ENCODE measurements around the gene VTN. TPM values are rescaled to one million over a fixed set of nuclear protein-coding genes. Genes with fewer than 3 reads are reported as not detected.

VTN gene
- total and polyA plus RNA-seq, 2 experiments from 2014 or later, result 4.3 to 5.6 TPM

DNA sequence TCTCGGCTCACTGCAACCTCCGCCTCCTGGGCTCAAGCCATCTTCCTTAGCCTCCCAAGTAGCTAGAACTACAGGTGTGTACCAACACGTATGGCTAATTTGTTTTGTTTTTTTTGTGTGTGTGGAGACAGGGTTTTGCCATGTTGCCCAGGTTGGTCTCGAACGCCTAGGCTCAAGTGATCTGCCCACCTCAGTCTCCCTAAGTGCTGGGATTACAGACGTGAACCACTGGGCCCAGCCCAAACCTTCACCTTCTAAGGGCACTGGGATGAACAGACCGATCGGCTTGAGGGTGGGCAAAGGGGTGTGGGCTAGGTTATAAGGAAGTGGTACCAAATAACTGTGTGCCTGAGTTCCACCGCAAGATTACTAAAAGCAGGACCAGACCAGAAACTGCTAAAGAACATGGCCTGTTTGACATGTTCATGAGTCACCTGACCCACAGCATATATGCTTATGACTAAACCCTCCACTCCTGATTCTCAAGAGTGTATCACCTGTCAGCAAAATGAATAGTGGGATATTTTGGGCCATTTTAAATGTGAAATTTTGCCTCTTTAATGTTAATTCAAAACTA, 43.0 kb downstream of the VTN start:
- DNase-seq (ENCODE audit: low read depth in 1 of 2, low spot score in 1 of 2), result no peak
- H3K27ac ChIP-seq, result no peak overlapping the region

DNA sequence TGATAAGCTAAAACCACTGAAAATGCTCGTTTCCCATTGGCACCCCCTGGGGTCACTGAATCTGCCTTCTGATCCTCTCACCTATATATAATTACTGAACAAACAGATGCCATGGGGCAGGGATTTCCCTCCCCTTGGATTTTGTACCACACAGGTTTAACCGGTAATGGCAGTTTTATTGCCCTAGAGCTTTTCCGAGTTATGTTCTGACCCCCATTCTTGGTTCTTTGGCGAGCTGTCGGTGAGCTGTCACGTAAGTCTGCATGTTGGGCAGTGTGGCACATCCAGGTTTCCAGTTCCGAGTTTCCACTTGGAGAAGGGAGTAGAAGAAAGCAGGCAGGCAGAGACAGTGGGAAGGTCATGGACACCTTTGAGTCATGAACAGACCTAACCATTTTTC, 44.0 kb downstream of the VTN start:
- Histone ChIP-seq H3K27ac (no peak overlapping the region), H3K27me3 (no peaks in the 10 kb centered on the region), H3K36me3 (peaks cover 13% of the 10 kb centered on the region), H3K9me3 (ENCODE audit: low read depth) (no peaks in the 10 kb centered on the region), H3K4me3 (no peak overlapping the region), H3K4me1 (ENCODE audit: low read depth) (no peaks in the 10 kb centered on the region)
- DNase-seq (ENCODE audit: low read depth in 1 of 2, low spot score in 1 of 2), result no peak
- TF ChIP-seq, protein P1, sequence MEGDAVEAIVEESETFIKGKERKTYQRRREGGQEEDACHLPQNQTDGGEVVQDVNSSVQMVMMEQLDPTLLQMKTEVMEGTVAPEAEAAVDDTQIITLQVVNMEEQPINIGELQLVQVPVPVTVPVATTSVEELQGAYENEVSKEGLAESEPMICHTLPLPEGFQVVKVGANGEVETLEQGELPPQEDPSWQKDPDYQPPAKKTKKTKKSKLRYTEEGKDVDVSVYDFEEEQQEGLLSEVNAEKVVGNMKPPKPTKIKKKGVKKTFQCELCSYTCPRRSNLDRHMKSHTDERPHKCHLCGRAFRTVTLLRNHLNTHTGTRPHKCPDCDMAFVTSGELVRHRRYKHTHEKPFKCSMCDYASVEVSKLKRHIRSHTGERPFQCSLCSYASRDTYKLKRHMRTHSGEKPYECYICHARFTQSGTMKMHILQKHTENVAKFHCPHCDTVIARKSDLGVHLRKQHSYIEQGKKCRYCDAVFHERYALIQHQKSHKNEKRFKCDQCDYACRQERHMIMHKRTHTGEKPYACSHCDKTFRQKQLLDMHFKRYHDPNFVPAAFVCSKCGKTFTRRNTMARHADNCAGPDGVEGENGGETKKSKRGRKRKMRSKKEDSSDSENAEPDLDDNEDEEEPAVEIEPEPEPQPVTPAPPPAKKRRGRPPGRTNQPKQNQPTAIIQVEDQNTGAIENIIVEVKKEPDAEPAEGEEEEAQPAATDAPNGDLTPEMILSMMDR (IDR thresholded peaks at IDR 0.05; ENCODE audit: low read depth, low read length), result no peak

More for the DNA sequence above, 43.0 kb downstream of the VTN start:
- Histone ChIP-seq H3K36me3 (peaks cover 13% of the 10 kb centered on the region), H3K9me3 (ENCODE audit: low read depth) (no peaks in the 10 kb centered on the region), H3K4me1 (ENCODE audit: low read depth) (no peaks in the 10 kb centered on the region), H3K27me3 (no peaks in the 10 kb centered on the region), H3K4me3 (no peak overlapping the region)
- TF ChIP-seq, protein P1 (IDR thresholded peaks at IDR 0.05; ENCODE audit: low read depth, low read length), result no peak

DNA sequence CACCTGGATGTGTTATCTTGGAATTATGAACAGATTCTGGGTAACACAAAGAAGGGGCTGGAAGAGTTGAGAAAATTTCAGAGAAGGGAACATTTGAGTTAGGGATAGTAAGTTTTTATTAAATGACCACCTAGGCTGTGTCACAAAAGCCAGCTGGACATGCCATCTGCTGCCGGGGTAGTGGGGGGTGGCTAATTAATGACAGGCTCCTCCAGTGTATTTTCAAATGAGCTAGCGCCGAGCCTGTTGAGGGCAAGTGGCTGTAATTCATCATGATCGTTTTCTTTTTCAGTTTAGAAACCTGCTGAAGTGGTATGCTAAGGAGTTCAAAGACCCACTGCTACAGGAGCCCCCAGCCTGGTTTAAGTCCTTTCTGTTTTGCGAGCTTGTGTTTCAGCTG, 44.9 kb downstream of the VTN start:
- H3K4me3 ChIP-seq, result no peak overlapping the region
- DNase-seq (ENCODE audit: low read depth in 1 of 2, low spot score in 1 of 2), result no peak
- H3K4me1 ChIP-seq (ENCODE audit: low read depth), result peaks cover 3% of the 10 kb centered on the region
- no peaks in the 10 kb centered on the region for H3K9me3 ChIP-seq (ENCODE audit: low read depth)
- H3K27me3 ChIP-seq, result no peaks in the 10 kb centered on the region
- H3K27ac ChIP-seq, result no peak overlapping the region
- TF ChIP-seq, protein P1 (IDR thresholded peaks at IDR 0.05; ENCODE audit: low read depth, low read length), result no peak
- H3K36me3 ChIP-seq, result peaks cover 13% of the 10 kb centered on the region

DNA sequence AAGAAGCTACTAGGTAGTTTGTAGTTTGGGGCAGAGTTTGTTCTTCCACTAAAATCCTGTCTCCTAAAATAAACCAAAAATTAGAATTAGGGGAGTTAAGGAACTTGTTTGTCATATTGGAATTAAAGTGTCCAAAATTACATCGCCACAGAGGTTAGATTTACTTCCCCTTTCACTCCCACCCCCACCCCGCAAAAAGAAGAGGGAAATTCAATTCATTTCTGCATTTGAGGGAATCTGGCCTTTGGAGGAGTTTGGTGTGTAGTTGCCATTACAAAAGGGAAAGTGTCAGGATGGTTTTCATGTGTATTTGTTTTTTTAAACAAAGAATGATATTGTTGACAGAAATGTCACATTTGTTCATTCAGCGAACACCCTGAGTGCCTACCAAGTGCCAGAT, 45.3 kb downstream of the VTN start:
- Histone ChIP-seq H3K4me1 (ENCODE audit: low read depth) (peaks cover 7% of the 10 kb centered on the region), H3K9me3 (ENCODE audit: low read depth) (no peaks in the 10 kb centered on the region), H3K27ac (no peak overlapping the region), H3K36me3 (peaks cover 13% of the 10 kb centered on the region), H3K4me3 (no peak overlapping the region), H3K27me3 (no peaks in the 10 kb centered on the region)
- DNase-seq (ENCODE audit: low read depth in 1 of 2, low spot score in 1 of 2), result no peak
- TF ChIP-seq, protein P1 (IDR thresholded peaks at IDR 0.05; ENCODE audit: low read depth, low read length), result no peak

DNA sequence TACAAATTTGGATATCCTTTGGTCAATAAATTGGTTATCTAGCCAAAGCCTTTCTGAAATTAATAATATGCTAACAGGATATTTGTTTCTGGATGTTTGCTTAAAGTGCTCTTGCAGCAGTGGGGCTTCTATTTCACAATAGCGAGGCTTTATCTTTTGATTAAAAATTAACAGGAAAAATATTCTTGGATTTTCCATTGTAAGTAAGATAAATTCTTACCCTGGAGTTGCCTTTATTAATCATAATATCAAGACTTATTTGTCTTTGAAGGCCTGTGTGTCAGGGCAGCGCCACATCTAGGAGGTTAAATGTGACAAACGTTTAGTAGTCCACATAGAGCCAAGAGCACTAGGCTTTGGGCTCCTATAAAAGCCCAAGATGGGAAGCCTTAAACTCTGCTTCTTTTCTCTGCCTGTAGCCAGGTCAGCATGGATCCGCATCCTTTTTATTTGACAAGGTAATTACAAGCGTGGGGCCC, 45.8 kb downstream of the VTN start:
- Histone ChIP-seq H3K27ac (no peak overlapping the region), H3K9me3 (ENCODE audit: low read depth) (no peaks in the 10 kb centered on the region), H3K4me1 (ENCODE audit: low read depth) (peaks cover 9% of the 10 kb centered on the region), H3K36me3 (peaks cover 13% of the 10 kb centered on the region), H3K4me3 (no peak overlapping the region), H3K27me3 (no peaks in the 10 kb centered on the region)
- TF ChIP-seq, protein P1 (IDR thresholded peaks at IDR 0.05; ENCODE audit: low read depth, low read length), result no peak
- DNase-seq (ENCODE audit: low read depth in 1 of 2, low spot score in 1 of 2), result no peak
